ENCODE results near the gene RTN4R.
"Not testable (repeated sequence)": the region's sequence is repeated elsewhere in the genome, so short reads cannot be mapped to it uniquely, and the experiment has no call there.

DNA sequence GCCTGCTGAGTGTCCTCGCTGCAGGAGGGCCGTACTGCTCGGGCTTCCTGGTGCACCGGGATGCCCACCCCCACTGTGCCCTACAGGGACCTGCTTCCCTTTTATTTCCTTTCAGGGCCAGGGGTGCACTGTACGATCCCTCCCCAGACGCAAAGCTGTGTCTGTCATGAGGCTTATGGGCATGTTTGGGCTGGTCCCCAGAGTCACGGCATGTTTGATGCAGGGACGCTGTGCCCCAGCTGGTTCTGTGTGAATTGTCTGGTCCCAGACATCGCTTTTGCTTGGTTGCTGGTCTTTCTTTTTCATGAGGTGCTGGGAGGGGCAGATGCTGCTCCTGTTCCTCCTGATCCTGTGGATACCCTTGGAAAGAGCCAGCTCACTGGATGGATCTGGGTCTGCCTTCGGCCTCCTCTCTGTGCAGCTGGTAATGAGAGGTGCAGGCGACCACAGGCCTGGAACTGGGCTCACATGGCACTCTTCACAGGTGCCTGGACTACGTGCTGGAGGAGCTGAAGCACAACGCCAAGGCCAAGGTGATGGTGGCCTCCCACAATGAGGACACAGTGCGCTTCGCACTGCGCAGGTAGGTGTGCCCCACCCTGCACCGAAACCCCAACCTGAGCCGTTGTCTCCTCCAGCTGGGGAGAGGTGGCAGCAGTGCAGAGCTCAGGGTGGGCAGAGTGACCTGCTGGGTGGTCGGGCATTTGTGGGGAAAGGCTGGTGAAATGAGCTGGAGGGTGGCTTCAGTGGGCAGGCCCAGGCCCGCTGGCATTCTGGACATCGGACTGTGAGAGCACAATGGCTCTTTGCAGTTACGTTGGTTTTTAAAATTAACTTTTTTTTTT lies 40.9 kb upstream of the RTN4R start:
- TF ChIP-seq, protein P1, sequence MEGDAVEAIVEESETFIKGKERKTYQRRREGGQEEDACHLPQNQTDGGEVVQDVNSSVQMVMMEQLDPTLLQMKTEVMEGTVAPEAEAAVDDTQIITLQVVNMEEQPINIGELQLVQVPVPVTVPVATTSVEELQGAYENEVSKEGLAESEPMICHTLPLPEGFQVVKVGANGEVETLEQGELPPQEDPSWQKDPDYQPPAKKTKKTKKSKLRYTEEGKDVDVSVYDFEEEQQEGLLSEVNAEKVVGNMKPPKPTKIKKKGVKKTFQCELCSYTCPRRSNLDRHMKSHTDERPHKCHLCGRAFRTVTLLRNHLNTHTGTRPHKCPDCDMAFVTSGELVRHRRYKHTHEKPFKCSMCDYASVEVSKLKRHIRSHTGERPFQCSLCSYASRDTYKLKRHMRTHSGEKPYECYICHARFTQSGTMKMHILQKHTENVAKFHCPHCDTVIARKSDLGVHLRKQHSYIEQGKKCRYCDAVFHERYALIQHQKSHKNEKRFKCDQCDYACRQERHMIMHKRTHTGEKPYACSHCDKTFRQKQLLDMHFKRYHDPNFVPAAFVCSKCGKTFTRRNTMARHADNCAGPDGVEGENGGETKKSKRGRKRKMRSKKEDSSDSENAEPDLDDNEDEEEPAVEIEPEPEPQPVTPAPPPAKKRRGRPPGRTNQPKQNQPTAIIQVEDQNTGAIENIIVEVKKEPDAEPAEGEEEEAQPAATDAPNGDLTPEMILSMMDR (IDR thresholded peaks at IDR 0.05 in 4 of 5, conservative IDR thresholded peaks at IDR 0.05 in 1 of 5) = not testable (repeated sequence)
- TF ChIP-seq POLR2A (IDR thresholded peaks at IDR 0.05) = not testable (repeated sequence)
